Left ventricle myocardium inferior (tissue), 1 donor: Measurements from ENCODE around the gene ZFPL1. TPM values are rescaled to one million over a fixed set of nuclear protein-coding genes. Genes with fewer than 3 reads are reported as not detected.

Experiments used
- DNase-seq: peaks from one replicate; pipeline ENCODE4 v3.0.0-alpha.2; 2020
- H3K27ac ChIP-seq: fragments of 200-600 bp; replicated peaks from 2 replicates; pipeline ENCODE4 v1.8.0; 2021
- H3K27me3 ChIP-seq: fragments of 200-600 bp; 2 replicates; pipeline ENCODE4 v1.8.0; 2021; ENCODE audit warnings: low read depth
- H3K36me3 ChIP-seq: fragments of 200-600 bp; 2 replicates; pipeline ENCODE4 v1.8.0; 2021
- H3K4me1 ChIP-seq: fragments of 200-600 bp; 2 replicates; pipeline ENCODE4 v1.8.0; 2021
- H3K4me3 ChIP-seq: fragments of 200-600 bp; 2 replicates; pipeline ENCODE4 v1.8.0; 2021; ENCODE audit warnings: mild to moderate bottlenecking, moderate library complexity
- H3K9me3 ChIP-seq: fragments of 200-600 bp; replicated peaks from 2 replicates; pipeline ENCODE4 v1.8.0; 2021
- intact Hi-C: fragments of 100-400 bp; cut with micrococcal nuclease; formaldehyde crosslinking; loops from one replicate; pipeline ENCODE4 v1.11.0; 2022
- total RNA-seq: library from RNA; stranded (reverse); fragmentation: NEBNext Ultra II Directional; extraction: Animal tissue kit (Norgen Biotek cat#: 25700); gene quantifications from one replicate; pipeline ENCODE4 v1.2.1, GENCODE V29; 2021
- TF ChIP-seq, protein P1 (sequence below): fragments of 200-600 bp; IDR thresholded peaks from 2 replicates; pipeline ENCODE4 v1.8.0; 2021; ENCODE audit warnings: antibody characterized with exemption, mild to moderate bottlenecking, borderline replicate concordance
- donor health status: DM: no; HTN: yes; CAD: no; lungs with severe emphysema.

Gene ZFPL1
- total RNA-seq, 1 donor from 2014 or later, result 23.1 TPM

DNA sequence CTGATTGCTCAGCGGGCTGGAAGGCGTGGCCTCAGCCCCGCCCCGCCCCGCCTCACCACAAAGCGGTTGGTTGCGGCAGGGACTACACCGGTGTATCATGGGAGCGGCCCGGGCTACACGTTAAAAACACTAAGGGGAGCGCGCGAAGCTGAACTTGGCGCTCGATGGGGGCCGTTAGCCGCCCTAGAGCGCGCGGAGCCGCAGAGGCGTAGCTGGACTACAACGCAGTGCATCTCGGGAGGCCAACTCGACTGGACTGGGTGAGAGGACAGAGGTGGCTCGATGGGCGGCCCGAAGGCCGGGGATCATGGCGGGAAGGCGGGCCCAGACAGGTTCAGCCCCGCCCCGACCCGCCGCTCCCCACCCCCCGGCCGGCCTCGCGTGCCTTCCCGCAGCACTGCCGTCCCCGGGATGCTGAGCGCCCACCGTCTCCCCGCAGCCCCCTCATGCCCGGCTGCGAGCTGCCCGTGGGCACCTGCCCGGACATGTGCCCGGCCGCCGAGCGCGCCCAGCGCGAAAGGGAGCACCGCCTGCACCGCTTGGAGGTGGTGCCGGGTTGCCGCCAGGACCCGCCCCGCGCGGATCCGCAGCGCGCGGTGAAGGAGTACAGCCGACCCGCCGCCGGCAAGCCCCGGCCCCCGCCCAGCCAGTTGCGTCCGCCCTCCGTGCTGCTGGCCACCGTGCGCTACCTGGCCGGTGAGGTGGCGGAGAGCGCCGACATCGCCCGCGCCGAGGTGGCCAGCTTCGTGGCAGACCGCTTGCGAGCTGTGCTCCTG is 43.0 kb upstream of the ZFPL1 start, which contains the start of gene SAC3D1:
SAC3D1 (plus strand) TSS at position 364 of the 776 bp plus-strand sequence; CDS start at position 447, 83 bp downstream.
- peak; percentile 89 for DNase-seq
- Histone ChIP-seq H3K27ac (peak within 1 kb of the TSS; percentile 98), H3K36me3 (peaks cover 49% of the 10 kb centered on the region), H3K9me3 (no peaks in the 10 kb centered on the region), H3K4me1 (peaks cover 49% of the 10 kb centered on the region), H3K4me3 (peak within 1 kb of the TSS; percentile 96), H3K27me3 (no peaks in the 10 kb centered on the region)
- intact Hi-C loops, result no loop called here
- TF ChIP-seq, protein P1, sequence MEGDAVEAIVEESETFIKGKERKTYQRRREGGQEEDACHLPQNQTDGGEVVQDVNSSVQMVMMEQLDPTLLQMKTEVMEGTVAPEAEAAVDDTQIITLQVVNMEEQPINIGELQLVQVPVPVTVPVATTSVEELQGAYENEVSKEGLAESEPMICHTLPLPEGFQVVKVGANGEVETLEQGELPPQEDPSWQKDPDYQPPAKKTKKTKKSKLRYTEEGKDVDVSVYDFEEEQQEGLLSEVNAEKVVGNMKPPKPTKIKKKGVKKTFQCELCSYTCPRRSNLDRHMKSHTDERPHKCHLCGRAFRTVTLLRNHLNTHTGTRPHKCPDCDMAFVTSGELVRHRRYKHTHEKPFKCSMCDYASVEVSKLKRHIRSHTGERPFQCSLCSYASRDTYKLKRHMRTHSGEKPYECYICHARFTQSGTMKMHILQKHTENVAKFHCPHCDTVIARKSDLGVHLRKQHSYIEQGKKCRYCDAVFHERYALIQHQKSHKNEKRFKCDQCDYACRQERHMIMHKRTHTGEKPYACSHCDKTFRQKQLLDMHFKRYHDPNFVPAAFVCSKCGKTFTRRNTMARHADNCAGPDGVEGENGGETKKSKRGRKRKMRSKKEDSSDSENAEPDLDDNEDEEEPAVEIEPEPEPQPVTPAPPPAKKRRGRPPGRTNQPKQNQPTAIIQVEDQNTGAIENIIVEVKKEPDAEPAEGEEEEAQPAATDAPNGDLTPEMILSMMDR, result no peak

DNA sequence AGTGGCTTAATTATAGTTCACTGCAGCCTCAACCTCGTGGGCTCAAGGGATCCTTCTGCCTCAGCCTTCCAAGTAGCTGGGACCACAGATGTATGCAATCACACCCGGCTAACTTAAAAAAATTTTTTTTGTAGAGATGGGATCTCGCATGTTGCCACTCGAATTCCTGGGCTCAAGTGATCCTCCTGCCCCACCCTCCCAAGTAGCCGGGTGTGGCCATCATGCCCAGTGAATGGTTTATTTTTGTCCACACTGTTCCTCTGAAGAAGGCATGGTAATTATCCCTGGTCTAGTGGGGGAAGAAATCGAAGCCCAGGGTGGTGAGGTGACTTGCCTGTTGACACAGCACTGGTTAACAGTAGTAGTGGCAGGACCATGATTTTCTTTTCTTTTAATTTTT is 41.1 kb upstream of the ZFPL1 start:
- Histone ChIP-seq H3K27me3 (peaks cover 8% of the 10 kb centered on the region), H3K4me3 (no peak overlapping the region), H3K9me3 (no peaks in the 10 kb centered on the region), H3K36me3 (peaks cover 30% of the 10 kb centered on the region), H3K4me1 (peaks cover 56% of the 10 kb centered on the region), H3K27ac (no peak overlapping the region)
- TF ChIP-seq, protein P1, result no peak
- intact Hi-C loops, result no loop called here
- DNase-seq, result no peak

DNA sequence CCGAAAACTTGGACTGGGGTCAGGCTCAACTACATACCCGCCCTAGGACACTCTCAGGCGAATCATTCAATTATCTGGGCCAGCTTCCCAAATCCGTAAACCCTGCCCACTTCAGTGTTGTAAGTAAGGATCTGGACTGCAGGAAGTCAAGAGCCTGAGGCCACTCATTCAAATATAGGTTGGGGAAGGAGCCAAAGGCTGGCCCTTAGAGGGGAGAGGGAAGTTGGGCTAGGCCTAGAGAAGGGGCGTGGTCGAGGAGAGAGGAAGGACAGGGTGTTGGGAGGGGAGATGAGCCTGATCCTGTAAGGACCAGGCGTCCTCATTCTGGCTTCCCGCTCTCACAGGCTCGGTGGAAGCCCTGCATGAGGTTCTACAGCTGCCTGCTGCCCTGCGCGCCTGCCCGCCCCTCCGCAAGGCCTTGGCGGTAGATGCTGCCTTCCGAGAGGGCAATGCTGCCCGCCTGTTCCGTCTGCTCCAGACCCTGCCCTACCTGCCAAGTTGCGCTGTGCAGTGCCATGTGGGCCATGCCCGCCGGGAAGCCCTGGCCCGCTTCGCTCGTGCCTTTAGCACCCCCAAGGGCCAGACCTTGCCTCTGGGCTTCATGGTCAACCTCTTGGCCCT is 40.0 kb upstream of the ZFPL1 start:
- no peaks in the 10 kb centered on the region for H3K9me3 ChIP-seq
- DNase-seq, result peak; percentile 48
- no peak overlapping the region for H3K4me3 ChIP-seq
- H3K4me1 ChIP-seq, result peaks cover 61% of the 10 kb centered on the region
- H3K36me3 ChIP-seq, result peaks cover 21% of the 10 kb centered on the region
- TF ChIP-seq, protein P1, result no peak
- peaks cover 8% of the 10 kb centered on the region for H3K27me3 ChIP-seq
- intact Hi-C loops, result no loop called here
- H3K27ac ChIP-seq, result peak overlapping the region; percentile 39

DNA sequence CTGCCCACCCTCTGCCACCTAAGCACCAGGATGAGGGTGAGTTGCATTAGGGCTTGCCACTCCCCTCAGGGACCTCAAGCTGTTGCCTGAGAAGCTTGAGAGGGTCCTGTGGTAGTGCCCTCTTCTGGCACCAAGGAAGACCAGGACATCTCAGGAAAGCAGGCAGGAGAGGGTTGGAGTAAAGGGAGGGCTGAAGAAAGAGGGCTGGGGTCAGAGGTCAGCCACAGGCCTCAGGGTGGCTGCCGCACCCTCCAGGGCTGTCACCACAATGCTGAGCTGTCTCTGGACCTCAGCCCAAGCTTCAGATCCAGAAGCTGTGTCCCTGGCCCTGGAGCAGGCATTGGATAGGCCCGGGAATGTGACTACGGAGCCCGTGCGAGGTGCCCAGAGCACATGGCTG is 39.0 kb upstream of the ZFPL1 start:
- H3K4me1 ChIP-seq, result peaks cover 60% of the 10 kb centered on the region
- H3K27me3 ChIP-seq, result peaks cover 8% of the 10 kb centered on the region
- TF ChIP-seq, protein P1, result no peak
- no peak for DNase-seq
- intact Hi-C loops, result no loop called here
- no peak overlapping the region for H3K4me3 ChIP-seq
- peaks cover 14% of the 10 kb centered on the region for H3K36me3 ChIP-seq
- no peaks in the 10 kb centered on the region for H3K9me3 ChIP-seq
- no peak overlapping the region for H3K27ac ChIP-seq

DNA sequence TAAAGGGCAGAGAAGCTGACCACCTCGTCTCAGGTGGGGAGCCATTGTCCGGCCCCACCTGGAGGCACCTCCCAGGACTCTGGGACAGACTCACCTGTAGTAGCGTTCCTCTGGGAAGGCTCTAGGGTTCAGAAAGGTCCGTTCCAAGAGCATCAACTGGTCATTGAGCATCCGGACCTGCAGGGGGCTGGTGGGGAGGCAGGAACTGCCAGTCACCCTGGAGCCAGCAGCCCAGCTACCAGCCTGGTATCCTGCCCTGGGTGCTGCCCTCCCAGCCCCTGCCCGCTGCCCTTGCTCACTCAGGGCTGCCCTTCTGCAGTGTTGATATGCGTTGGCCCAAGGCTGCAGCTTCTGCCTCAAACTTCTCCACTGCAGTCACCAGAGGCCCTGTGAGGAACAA is 38.3 kb upstream of the ZFPL1 start:
- DNase-seq, result no peak
- no peak overlapping the region for H3K27ac ChIP-seq
- intact Hi-C loops, result no loop called here
- no peak overlapping the region for H3K4me3 ChIP-seq
- peaks cover 8% of the 10 kb centered on the region for H3K27me3 ChIP-seq
- peaks cover 53% of the 10 kb centered on the region for H3K4me1 ChIP-seq
- peaks cover 13% of the 10 kb centered on the region for H3K36me3 ChIP-seq
- TF ChIP-seq, protein P1, result no peak
- no peaks in the 10 kb centered on the region for H3K9me3 ChIP-seq
